Peyer's patch (tissue), 4 donors: ENCODE measurements around the gene NKAIN2. TPM values are rescaled to one million over a fixed set of nuclear protein-coding genes. Genes with fewer than 3 reads are reported as not detected.

Source experiments
- DNase-seq, 3 donors: peaks; one replicate each; pipeline ENCODE4 v3.0.0-alpha.2; 2017 to 2019
- H3K27ac ChIP-seq, 4 donors: fragments of 200-600 bp; sonication (generic); one replicate each; pipeline ENCODE4 v1.5.1; 2016 to 2019
- H3K27me3 ChIP-seq, 2 donors: fragments of 200-600 bp; sonication (generic); one replicate each; pipeline ENCODE4 v1.5.1; 2019
- H3K36me3 ChIP-seq, 3 donors: fragments of 200-600 bp; sonication (generic); one replicate each; pipeline ENCODE4 v1.5.1; 2016 to 2019
- H3K4me1 ChIP-seq, 4 donors: fragments of 200-600 bp; sonication (generic); one replicate each; pipeline ENCODE4 v1.5.1; 2016 to 2019
- H3K4me3 ChIP-seq, 4 donors: fragments of 200-600 bp; sonication (generic); 1 replicate in 3 of 4; 2 replicates in 1 of 4; pipeline ENCODE4 v1.5.1; 2016 to 2019; ENCODE audit warnings: mild to moderate bottlenecking in 1 of 4
- H3K9me3 ChIP-seq, 4 donors: fragments of 200-600 bp; sonication (generic); one replicate each; pipeline ENCODE4 v1.5.1; 2016 to 2019; ENCODE audit warnings: mild to moderate bottlenecking in 1 of 4
- POLR2A ChIP-seq, 2 donors: fragments of 450-650 bp; IDR thresholded peaks; one replicate each; pipeline ENCODE4 v1.5.1; 2017; ENCODE audit warnings: antibody characterized with exemption in 2 of 2, mild to moderate bottlenecking in 2 of 2, moderate library complexity in 2 of 2
- total RNA-seq, 4 donors: library from RNA; depleted of rRNA; stranded (reverse); fragments of >200 nt; gene quantifications; one replicate each; pipeline ENCODE4 v1.1.0, GENCODE V29; 2016
- TF ChIP-seq, protein P1 (sequence below), 6 experiments: fragments of 450-650 bp in 4 of 6; fragments of 200-600 bp in 2 of 6; sonication (generic) in 1 of 6; IDR thresholded peaks; one replicate each; pipeline ENCODE4 v1.5.1; 2017 to 2019; ENCODE audit warnings: antibody characterized with exemption in 6 of 6, mild to moderate bottlenecking in 3 of 6, moderate library complexity in 1 of 6

NKAIN2 gene
- total RNA-seq, 4 donors from 2014 or later, result not detected

DNA sequence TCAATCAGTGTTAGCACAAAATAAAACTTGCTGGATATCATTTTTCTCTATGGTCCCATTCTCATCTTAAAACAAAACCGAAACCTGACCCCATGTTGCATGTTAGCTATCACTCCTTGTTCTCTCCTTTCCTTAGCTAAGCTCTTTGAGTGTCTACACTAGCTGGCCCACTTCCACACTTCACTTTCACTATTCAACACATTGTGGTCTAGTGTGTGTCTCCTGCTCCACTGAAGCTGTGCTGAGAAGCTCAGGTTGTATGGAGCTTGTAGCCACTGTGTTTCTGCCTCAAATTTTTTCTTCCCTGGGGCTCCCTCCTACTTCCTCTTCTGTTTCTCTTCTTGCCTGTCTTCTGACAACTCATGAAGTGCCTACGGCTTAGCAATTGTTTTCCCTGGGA is 223.0 kb downstream of the NKAIN2 start:
- H3K4me3 ChIP-seq, result no peak overlapping the region
- no peaks in the 10 kb centered on the region for H3K9me3 ChIP-seq
- H3K27me3 ChIP-seq, result no peaks in the 10 kb centered on the region
- H3K4me1 ChIP-seq, result no peaks in the 10 kb centered on the region
- H3K36me3 ChIP-seq, result no peaks in the 10 kb centered on the region
- no peak overlapping the region for H3K27ac ChIP-seq
- no peak for DNase-seq
- TF ChIP-seq, protein P1, sequence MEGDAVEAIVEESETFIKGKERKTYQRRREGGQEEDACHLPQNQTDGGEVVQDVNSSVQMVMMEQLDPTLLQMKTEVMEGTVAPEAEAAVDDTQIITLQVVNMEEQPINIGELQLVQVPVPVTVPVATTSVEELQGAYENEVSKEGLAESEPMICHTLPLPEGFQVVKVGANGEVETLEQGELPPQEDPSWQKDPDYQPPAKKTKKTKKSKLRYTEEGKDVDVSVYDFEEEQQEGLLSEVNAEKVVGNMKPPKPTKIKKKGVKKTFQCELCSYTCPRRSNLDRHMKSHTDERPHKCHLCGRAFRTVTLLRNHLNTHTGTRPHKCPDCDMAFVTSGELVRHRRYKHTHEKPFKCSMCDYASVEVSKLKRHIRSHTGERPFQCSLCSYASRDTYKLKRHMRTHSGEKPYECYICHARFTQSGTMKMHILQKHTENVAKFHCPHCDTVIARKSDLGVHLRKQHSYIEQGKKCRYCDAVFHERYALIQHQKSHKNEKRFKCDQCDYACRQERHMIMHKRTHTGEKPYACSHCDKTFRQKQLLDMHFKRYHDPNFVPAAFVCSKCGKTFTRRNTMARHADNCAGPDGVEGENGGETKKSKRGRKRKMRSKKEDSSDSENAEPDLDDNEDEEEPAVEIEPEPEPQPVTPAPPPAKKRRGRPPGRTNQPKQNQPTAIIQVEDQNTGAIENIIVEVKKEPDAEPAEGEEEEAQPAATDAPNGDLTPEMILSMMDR (IDR thresholded peaks at IDR 0.05), result no peak
- no peak for TF ChIP-seq POLR2A (IDR thresholded peaks at IDR 0.05)

DNA sequence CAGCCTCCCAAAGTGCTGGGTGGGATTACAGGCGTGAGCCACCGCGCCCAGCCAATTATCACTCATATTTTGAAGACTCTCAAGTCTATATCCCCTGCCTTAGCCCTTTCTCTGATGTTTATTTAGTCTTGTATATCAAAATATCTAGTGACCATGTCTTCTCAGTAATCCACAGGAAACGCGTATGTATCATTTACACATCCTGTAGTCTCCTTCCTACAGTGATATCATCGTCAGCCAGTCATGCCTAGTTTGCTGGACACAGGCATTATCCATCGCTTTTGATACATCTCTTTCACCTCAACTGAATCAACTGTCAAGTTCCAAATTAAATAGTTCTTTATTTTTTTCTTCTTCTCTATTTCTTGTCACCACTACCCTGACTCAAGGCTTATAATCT is 223.7 kb downstream of the NKAIN2 start:
- TF ChIP-seq, protein P1 (IDR thresholded peaks at IDR 0.05), result no peak
- TF ChIP-seq POLR2A (IDR thresholded peaks at IDR 0.05), result no peak
- H3K9me3 ChIP-seq, result no peaks in the 10 kb centered on the region
- H3K4me1 ChIP-seq, result no peaks in the 10 kb centered on the region
- H3K27me3 ChIP-seq, result no peaks in the 10 kb centered on the region
- H3K36me3 ChIP-seq, result no peaks in the 10 kb centered on the region
- H3K4me3 ChIP-seq, result no peak overlapping the region
- no peak overlapping the region for H3K27ac ChIP-seq
- DNase-seq, result no peak

DNA sequence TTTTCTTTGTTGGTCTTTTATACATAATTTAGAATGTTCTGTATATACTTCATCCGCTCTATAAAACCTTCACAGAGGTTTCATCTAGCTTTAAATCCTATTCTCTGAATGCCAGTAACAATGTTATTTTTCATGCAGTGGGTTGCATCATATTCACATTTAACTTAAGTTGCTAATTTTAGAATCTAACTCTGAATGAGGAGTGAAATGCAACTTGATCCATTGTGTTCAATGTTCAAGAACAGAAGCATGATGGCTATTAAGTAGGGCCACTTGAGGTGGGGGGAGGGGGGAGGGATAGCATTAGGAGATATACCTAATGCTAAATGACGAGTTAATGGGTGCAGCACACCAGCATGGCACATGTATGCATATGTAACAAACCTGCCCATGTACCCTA is 224.5 kb downstream of the NKAIN2 start:
- Histone ChIP-seq H3K36me3 (no peaks in the 10 kb centered on the region), H3K4me3 (no peak overlapping the region), H3K9me3 (no peaks in the 10 kb centered on the region), H3K4me1 (no peaks in the 10 kb centered on the region), H3K27me3 (no peaks in the 10 kb centered on the region), H3K27ac (no peak overlapping the region)
- no peak for DNase-seq
- TF ChIP-seq, protein P1 (IDR thresholded peaks at IDR 0.05), result no peak
- TF ChIP-seq POLR2A (IDR thresholded peaks at IDR 0.05), result no peak

DNA sequence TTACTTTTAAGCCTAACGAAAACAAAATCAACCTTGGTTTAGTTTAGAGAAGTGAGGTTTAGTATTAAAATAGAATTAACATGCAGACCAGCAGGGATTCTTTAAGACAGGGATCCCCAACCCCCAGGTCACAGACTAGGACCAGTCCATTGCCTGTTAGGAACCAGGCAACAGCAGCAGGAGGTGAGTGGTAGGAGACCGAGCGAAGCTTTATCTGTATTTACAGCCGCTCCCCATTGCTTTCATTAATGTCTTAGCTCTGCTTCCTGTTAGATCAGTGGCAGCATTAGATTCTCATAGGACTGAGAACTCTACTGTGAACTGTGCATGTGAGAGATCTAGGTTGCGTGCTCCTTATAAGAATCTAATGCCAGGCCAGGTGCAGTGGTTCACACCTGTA is 225.9 kb downstream of the NKAIN2 start:
- TF ChIP-seq, protein P1 (IDR thresholded peaks at IDR 0.05), result no peak
- no peak for TF ChIP-seq POLR2A (IDR thresholded peaks at IDR 0.05)
- no peak overlapping the region for H3K4me3 ChIP-seq
- H3K4me1 ChIP-seq, result no peaks in the 10 kb centered on the region
- H3K27ac ChIP-seq, result no peak overlapping the region
- no peaks in the 10 kb centered on the region for H3K36me3 ChIP-seq
- no peaks in the 10 kb centered on the region for H3K27me3 ChIP-seq
- no peaks in the 10 kb centered on the region for H3K9me3 ChIP-seq
- no peak for DNase-seq

DNA sequence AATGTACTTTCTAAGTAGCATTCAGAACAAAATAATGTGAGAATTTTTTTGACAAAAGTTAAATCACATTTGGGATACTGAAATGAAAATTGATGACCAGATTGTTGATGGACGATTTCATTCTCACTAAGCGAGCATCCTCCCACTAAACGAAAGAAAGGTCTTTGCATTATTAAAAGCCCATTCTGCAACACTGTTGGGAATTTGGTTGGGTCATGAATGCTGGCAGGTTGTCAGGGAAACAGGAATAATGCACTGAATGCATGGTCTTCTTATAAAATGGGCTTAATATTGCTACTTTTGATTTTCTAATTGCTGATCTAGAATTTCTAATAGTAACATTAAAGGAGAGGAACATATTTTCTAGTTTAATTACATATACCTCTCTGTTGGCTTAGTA is 229.8 kb downstream of the NKAIN2 start:
- Histone ChIP-seq H3K9me3 (no peaks in the 10 kb centered on the region), H3K4me3 (no peak overlapping the region), H3K27me3 (no peaks in the 10 kb centered on the region), H3K36me3 (no peaks in the 10 kb centered on the region), H3K27ac (no peak overlapping the region), H3K4me1 (no peaks in the 10 kb centered on the region)
- TF ChIP-seq, protein P1 (IDR thresholded peaks at IDR 0.05), result no peak
- TF ChIP-seq POLR2A (IDR thresholded peaks at IDR 0.05), result no peak
- no peak for DNase-seq

DNA sequence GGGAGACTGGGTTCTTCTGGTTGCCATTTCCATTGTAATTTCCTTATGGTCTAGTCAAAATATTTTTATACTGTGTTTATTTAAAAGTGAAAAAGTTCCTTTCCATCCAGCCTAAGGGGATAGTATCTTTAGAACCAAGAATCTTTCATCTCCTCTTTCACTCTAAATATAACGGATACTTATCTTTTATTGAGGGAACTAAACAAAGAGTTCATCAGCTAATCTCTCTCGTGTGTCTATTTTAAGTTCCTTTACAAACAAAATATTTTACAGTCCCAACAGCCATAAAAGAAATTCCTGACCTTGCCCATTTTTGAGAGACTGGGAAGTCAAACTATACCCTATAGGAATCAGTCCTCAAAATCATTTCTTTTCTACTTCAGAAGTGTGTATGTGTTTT is 232.7 kb downstream of the NKAIN2 start:
- no peak for DNase-seq
- no peaks in the 10 kb centered on the region for H3K27me3 ChIP-seq
- no peaks in the 10 kb centered on the region for H3K4me1 ChIP-seq
- no peaks in the 10 kb centered on the region for H3K9me3 ChIP-seq
- no peak overlapping the region for H3K4me3 ChIP-seq
- H3K36me3 ChIP-seq, result no peaks in the 10 kb centered on the region
- H3K27ac ChIP-seq, result no peak overlapping the region
- no peak for TF ChIP-seq POLR2A (IDR thresholded peaks at IDR 0.05)
- TF ChIP-seq, protein P1 (IDR thresholded peaks at IDR 0.05), result no peak
